Keratinocyte (primary cell): ENCODE measurements around the gene OR4C5.
"Not testable (repeated sequence)": the region's sequence is repeated elsewhere in the genome, so short reads cannot be mapped to it uniquely, and the experiment has no call there.

Source experiments
- CTCF ChIP-seq, 3 experiments: IDR thresholded peaks in 1 of 3; conservative IDR thresholded peaks in 1 of 3; optimal IDR thresholded peaks in 1 of 3; 2 replicates in 2 of 3; 3 replicates in 1 of 3; pipeline versions ENCODE3 to v1.5.1; 2011; ENCODE audit warnings: low read length in 3 of 3, mild to moderate bottlenecking in 3 of 3, moderate library complexity in 2 of 3, control low read depth in 1 of 3, inconsistent platforms in 1 of 3; ENCODE audit not compliant: insufficient read depth in 2 of 3; ENCODE audit errors: extremely low read depth in 1 of 3
- EZH2 ChIP-seq: IDR thresholded peaks from one replicate; pipeline ENCODE4 v1.6.1; 2012; ENCODE audit warnings: inconsistent platforms, mild to moderate bottlenecking, low read length, moderate library complexity

GRCh38 chr11:48324620-48325019 lies 41.6 kb downstream of the OR4C5 start, which contains the start of gene OR4C3:
- not testable (repeated sequence) for TF ChIP-seq CTCF (optimal IDR thresholded peaks at IDR 0.05 in 1 of 3, IDR thresholded peaks at IDR 0.05 in 1 of 3, conservative IDR thresholded peaks at IDR 0.05 in 1 of 3; ENCODE audit: extremely low read depth in 1 of 3, insufficient read depth in 2 of 3, low read length in 3 of 3); EZH2
